ENCODE results near the gene MIB1. TPM values are rescaled to one million over a fixed set of nuclear protein-coding genes. Genes with fewer than 3 reads are reported as not detected.

MIB1 gene
- total RNA-seq (2022; extraction: Qiagen RNA extraction; ENCODE audit: low read depth) = 3.7 to 10.7 TPM (median 9.7 TPM) in 5 replicates

DNA sequence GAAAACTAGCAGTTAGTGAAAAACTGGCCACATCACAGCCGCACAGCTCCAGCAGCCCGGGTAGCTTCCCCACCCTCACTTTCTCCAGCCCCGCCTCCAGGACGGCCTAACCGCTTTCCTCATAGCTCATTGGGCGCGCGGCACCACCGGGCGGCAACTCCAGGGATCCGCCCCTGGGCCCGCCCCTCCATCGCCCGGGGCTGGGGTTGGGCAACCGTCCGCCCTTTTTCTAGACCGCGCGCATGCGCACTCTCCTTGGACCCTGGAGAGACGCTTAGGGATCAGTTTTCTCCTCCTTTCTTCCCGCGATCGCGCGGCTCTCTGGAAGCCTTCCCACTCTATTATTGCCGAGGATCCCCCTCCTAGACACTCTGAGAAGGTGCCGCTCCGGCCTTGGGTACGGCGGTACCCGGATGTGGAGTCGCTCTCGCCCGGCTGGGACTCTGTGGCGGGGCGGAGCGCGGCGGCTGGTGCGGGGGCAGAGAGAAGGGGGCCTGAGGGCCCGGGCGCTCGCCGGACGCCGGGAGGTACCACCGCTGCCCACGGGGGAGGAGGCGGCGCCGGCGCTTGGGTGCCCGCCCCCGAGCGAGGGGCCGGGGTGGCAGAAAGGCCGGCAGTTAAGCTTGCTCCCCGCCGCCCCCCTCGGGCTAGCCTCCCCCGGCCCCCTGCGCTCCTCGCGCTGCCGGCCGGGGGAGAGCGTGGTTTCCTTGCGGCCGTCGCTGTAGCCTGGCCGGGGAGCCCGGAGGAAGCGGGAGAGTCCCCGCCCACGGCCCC, at the start of gene MIB1:
TSS of gene MIB1 (plus strand) at position 255 of the 774 bp plus-strand sequence. CDS start 792 bp downstream, outside the sequence.

DNA sequence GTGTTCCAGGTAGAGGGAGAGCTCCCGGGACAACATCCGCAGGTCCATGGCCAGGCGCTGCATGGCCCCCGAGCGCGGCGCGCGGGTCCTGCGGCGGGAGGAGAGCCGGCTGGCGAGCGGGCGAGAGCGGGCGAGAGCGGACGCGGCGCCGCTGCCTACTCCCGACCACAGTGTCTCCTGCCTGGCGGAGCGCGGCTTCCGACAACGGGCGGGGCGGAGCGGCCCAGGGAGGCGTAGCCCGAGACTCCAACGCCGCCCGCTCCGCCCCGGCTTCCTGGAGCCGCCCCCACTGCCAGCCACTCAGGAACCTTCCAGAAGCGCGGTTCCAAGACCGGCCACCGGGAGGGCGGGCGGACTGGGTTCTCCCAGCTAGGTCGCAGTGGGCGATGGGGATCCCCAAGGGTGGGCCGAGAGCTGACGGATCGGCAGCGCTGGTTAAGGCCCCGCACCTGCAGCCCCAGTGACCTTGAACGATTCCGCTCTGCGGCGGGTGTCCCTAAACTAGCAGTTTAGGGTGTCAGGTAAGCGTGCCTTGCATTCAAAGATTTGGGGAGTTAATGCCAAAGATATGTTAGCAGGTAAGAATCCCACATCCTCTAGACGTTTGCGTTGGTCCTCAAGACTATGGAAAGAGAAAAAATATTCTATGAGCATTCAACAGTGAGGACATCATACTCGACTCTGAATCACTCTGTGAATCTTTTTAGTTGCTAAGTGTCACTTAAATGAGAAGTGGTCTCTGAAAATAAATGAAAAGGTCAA, 35.8 kb upstream of the MIB1 start, which contains the start of gene ABHD3:
TSS of gene ABHD3 (minus strand) at position 172 of the 762 bp plus-strand sequence. CDS start at position 63, 109 bp downstream.

Other genes starting within 250 kb of the MIB1 start
- gene ESCO1, start 140.1 kb upstream of the MIB1 start, total RNA-seq (2022; extraction: Qiagen RNA extraction; ENCODE audit: low read depth) = 5.0 to 11.3 TPM (median 9.8 TPM) in 5 replicates
- gene SNRPD1, start 128.5 kb upstream of the MIB1 start, total RNA-seq (2022; extraction: Qiagen RNA extraction; ENCODE audit: low read depth) = 169 to 200 TPM (median 172 TPM) in 5 replicates
- 18.7 to 24.0 TPM (median 23.3 TPM) in 5 replicates for gene ABHD3, start 36.0 kb upstream of the MIB1 start, total RNA-seq (2022; extraction: Qiagen RNA extraction; ENCODE audit: low read depth)

Data from A549 treated with RU486 at 1 μM for 4 hours (cell line).